SK-N-SH treated with all-trans-retinoic acid at 6 μM for 48 hours (cell line): ENCODE results near the gene TREML1.

Source experiments
- ATAC-seq: fragments of 200-7000 bp; cut with Tn5 transposase; 3 replicates; pipeline ENCODE4 v1.9.1; 2020; ENCODE audit warnings: mild to moderate bottlenecking, moderate library complexity
- CSDC2 ChIP-seq: fragments of 250-450 bp; sonication (Bioruptor Pico); IDR thresholded peaks from 2 replicates; pipeline ENCODE4 v1.5.0; 2020; ENCODE audit warnings: mild to moderate bottlenecking, moderate library complexity
- GLIS3 ChIP-seq: fragments of 250-450 bp; sonication (Bioruptor Pico); IDR thresholded peaks from 2 replicates; pipeline ENCODE4 v1.5.0; 2020; ENCODE audit warnings: mild to moderate bottlenecking, moderate library complexity
- ISL1 ChIP-seq: fragments of 250-450 bp; sonication (Bioruptor Pico); IDR thresholded peaks from 2 replicates; pipeline ENCODE4 v2.1.2; 2022; ENCODE audit warnings: mild to moderate bottlenecking, moderate library complexity
- OSR1 ChIP-seq: fragments of 250-450 bp; sonication (Bioruptor Pico); IDR thresholded peaks from 2 replicates; pipeline ENCODE4 v1.8.0; 2022; ENCODE audit warnings: moderate library complexity, mild to moderate bottlenecking, inconsistent platforms
- PPARA ChIP-seq: fragments of 250-450 bp; sonication (Bioruptor Pico); IDR thresholded peaks from 2 replicates; pipeline ENCODE4 v1.5.0; 2020; ENCODE audit warnings: mild to moderate bottlenecking, borderline replicate concordance
- SNAI2 ChIP-seq: fragments of 250-450 bp; sonication (Bioruptor Pico); IDR thresholded peaks from 2 replicates; pipeline ENCODE4 v1.5.0; 2020; ENCODE audit warnings: mild to moderate bottlenecking, moderate library complexity
- TCF4 ChIP-seq: fragments of 250-450 bp; sonication (Bioruptor Pico); IDR thresholded peaks from 2 replicates; pipeline ENCODE4 v1.8.0; 2021; ENCODE audit warnings: mild to moderate bottlenecking, moderate library complexity, borderline replicate concordance
- ZC3H10 ChIP-seq: fragments of 250-450 bp; sonication (Bioruptor Pico); IDR thresholded peaks from 2 replicates; pipeline ENCODE4 v1.5.1; 2021; ENCODE audit warnings: mild to moderate bottlenecking, moderate library complexity
- ZNF565 ChIP-seq: fragments of 450-650 bp; formaldehyde crosslinking; conservative IDR thresholded peaks from 2 replicates; pipeline ENCODE4 v1.5.0; 2020; ENCODE audit warnings: low read depth, mild to moderate bottlenecking, moderate library complexity
- TF ChIP-seq, protein P1 (sequence below): fragments of 250-450 bp; sonication (Bioruptor Pico); IDR thresholded peaks from 2 replicates; pipeline ENCODE4 v1.8.0; 2020; ENCODE audit warnings: mild to moderate bottlenecking, moderate library complexity, borderline replicate concordance
- TF ChIP-seq, protein P2 (sequence below): fragments of 250-450 bp; sonication (Bioruptor Pico); IDR thresholded peaks from 2 replicates; pipeline ENCODE4 v1.5.1; 2021; ENCODE audit warnings: mild to moderate bottlenecking, moderate library complexity
- TF ChIP-seq, protein P3 (sequence below): fragments of 250-450 bp; sonication (Bioruptor Pico); IDR thresholded peaks from 2 replicates; pipeline ENCODE4 v1.8.0; 2021; ENCODE audit warnings: low read depth, mild to moderate bottlenecking, moderate library complexity, borderline replicate concordance
- TF ChIP-seq, protein P4 (sequence below): fragments of 250-450 bp; sonication (Bioruptor Pico); IDR thresholded peaks from 2 replicates; pipeline ENCODE4 v1.5.0; 2020; ENCODE audit warnings: mild to moderate bottlenecking, moderate library complexity
- TF ChIP-seq, protein P5 (sequence below): fragments of 250-450 bp; sonication (Bioruptor Pico); IDR thresholded peaks from 2 replicates; pipeline ENCODE4 v1.5.1; 2020; ENCODE audit warnings: low read depth, mild to moderate bottlenecking, moderate library complexity

The TREML1 gene

DNA sequence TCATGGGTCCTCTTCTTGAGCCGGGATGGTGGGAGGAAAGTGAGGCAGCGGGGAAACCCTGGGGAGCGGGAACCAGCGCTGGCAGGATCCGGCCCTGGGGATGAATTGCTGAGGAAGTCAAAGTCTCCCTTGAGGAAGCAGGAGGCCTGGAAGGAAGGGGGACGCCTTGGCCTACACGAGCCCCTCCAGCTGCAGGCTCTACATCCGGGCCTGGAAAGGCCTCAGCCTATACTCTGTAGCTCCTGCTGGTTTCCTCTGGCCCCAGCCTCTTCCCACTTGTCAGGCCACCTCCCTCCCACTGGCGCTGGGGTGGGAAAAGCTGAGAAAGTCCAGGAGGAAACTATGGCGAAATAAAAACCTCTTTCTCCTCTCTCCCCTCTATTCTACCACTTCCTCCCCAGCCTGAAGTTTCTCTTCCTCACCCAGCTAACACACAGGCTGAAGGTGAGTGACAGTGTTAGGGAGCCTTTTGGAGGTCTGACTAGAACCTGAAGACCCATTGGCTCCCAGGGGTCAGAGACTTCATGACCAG, 31.9 kb upstream of the TREML1 start:
- no peak for ATAC-seq
- TF ChIP-seq, protein P1, sequence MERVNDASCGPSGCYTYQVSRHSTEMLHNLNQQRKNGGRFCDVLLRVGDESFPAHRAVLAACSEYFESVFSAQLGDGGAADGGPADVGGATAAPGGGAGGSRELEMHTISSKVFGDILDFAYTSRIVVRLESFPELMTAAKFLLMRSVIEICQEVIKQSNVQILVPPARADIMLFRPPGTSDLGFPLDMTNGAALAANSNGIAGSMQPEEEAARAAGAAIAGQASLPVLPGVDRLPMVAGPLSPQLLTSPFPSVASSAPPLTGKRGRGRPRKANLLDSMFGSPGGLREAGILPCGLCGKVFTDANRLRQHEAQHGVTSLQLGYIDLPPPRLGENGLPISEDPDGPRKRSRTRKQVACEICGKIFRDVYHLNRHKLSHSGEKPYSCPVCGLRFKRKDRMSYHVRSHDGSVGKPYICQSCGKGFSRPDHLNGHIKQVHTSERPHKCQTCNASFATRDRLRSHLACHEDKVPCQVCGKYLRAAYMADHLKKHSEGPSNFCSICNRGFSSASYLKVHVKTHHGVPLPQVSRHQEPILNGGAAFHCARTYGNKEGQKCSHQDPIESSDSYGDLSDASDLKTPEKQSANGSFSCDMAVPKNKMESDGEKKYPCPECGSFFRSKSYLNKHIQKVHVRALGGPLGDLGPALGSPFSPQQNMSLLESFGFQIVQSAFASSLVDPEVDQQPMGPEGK (CRISPR knock-in tag) = no peak
- no peak for TF ChIP-seq TCF4 (CRISPR knock-in tag)
- TF ChIP-seq SNAI2 = no peak
- TF ChIP-seq OSR1 = no peak
- TF ChIP-seq ZC3H10 (CRISPR knock-in tag) = no peak
- TF ChIP-seq GLIS3 (CRISPR knock-in tag) = no peak
- no peak for TF ChIP-seq ISL1 (CRISPR knock-in tag)
- TF ChIP-seq, all 23 proteins: peak for 0

DNA sequence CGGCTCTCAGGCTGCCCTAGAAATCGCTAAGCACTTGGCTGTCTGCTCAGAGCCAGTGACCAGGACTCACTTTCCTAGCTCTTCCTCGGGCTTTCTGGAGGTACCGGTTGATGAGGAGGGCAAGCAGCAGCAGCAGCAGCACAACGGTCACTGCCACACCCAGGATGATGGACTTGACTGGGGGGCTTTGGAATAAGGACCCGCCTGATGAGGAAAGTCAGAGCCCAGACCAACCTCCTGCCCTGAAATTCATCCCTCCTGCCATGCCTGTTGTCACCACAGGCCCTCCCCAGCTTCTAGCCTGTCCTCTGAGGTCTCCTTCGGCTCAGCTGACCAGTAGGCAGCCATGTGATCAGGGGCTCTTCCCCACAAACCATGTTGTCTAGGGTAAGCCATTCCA, 30.6 kb upstream of the TREML1 start:
- ATAC-seq = no peak
- TF ChIP-seq ISL1 (CRISPR knock-in tag) (no peak), TCF4 (CRISPR knock-in tag) (no peak)
- TF ChIP-seq, protein P2, sequence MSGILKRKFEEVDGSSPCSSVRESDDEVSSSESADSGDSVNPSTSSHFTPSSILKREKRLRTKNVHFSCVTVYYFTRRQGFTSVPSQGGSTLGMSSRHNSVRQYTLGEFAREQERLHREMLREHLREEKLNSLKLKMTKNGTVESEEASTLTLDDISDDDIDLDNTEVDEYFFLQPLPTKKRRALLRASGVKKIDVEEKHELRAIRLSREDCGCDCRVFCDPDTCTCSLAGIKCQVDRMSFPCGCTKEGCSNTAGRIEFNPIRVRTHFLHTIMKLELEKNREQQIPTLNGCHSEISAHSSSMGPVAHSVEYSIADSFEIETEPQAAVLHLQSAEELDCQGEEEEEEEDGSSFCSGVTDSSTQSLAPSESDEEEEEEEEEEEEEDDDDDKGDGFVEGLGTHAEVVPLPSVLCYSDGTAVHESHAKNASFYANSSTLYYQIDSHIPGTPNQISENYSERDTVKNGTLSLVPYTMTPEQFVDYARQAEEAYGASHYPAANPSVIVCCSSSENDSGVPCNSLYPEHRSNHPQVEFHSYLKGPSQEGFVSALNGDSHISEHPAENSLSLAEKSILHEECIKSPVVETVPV (CRISPR knock-in tag) = no peak
- TF ChIP-seq, protein P3, sequence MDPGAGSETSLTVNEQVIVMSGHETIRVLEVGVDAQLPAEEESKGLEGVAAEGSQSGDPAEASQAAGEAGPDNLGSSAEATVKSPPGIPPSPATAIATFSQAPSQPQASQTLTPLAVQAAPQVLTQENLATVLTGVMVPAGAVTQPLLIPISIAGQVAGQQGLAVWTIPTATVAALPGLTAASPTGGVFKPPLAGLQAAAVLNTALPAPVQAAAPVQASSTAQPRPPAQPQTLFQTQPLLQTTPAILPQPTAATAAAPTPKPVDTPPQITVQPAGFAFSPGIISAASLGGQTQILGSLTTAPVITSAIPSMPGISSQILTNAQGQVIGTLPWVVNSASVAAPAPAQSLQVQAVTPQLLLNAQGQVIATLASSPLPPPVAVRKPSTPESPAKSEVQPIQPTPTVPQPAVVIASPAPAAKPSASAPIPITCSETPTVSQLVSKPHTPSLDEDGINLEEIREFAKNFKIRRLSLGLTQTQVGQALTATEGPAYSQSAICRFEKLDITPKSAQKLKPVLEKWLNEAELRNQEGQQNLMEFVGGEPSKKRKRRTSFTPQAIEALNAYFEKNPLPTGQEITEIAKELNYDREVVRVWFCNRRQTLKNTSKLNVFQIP = no peak

DNA sequence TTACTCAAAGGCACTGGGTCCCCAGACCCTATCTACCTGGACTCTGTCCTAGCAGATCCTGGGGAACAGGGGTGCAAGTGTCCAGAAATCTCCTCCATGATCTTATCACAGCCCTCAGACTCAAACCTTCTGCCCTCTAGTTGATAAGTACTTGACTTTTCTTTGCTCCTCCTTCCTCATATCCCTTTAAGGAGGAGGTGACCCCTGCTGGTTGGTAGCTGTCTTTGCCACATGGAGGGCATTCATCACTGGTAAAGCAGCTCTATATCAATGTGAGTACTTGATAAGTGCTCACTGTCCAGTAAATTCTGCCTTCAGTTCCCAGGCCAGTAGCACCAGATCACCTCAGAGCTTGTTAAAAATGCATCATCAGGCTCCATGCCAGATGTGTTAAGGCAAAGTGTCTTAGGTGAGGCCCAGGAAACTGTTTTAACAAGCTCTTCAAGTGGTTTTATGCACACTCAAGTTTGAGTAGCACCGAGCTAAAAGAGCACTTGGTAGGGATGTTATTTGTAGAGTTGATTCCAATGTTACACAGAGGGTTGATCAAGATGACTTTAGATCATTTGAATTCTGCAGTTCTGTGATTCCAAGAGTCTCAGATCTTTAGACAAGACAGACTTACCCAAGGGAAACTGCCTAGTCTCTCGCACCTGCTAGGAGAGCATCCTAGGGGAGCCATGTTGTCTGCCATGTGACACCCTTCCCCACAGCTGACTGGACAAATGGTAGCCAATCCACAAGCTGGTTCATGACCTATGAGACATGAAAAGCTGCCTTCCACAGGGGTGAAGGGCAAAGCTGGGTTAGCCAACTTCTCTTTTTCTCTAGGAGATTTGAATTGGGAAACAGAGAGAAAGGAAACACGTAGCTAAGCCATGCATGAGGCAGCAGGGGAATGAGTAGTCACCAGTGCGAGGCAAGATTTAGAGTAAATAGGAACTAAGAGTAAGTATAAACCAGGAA, 28.2 kb upstream of the TREML1 start:
- peak; percentile 98 for ATAC-seq

DNA sequence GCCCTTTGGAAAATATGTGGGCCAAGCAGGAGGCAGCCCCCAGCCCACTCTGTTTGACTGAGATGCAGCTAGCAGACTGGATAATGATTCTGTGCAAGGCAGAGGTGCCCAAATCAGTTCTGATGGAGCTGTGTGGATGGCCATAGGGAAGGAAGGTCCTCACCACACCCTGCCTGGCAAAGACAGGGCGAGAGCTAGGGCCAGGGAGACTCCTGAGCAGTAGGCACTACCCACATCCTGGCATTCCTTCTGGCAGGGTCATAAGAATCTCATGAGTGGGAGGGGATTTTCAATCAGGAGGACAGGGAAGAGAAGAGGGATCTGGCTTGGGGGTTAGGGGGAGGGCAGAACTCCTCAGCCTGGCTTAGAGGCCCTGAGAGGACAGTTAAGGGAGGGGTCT, 27.4 kb upstream of the TREML1 start:
- TF ChIP-seq ISL1 (CRISPR knock-in tag) (no peak), ZNF565 (CRISPR knock-in tag) (no peak), TCF4 (CRISPR knock-in tag) (no peak), OSR1 (no peak), ZC3H10 (CRISPR knock-in tag) (no peak), PPARA (CRISPR knock-in tag) (no peak), GLIS3 (CRISPR knock-in tag) (no peak), CSDC2 (CRISPR knock-in tag) (no peak)
- TF ChIP-seq, protein P4, sequence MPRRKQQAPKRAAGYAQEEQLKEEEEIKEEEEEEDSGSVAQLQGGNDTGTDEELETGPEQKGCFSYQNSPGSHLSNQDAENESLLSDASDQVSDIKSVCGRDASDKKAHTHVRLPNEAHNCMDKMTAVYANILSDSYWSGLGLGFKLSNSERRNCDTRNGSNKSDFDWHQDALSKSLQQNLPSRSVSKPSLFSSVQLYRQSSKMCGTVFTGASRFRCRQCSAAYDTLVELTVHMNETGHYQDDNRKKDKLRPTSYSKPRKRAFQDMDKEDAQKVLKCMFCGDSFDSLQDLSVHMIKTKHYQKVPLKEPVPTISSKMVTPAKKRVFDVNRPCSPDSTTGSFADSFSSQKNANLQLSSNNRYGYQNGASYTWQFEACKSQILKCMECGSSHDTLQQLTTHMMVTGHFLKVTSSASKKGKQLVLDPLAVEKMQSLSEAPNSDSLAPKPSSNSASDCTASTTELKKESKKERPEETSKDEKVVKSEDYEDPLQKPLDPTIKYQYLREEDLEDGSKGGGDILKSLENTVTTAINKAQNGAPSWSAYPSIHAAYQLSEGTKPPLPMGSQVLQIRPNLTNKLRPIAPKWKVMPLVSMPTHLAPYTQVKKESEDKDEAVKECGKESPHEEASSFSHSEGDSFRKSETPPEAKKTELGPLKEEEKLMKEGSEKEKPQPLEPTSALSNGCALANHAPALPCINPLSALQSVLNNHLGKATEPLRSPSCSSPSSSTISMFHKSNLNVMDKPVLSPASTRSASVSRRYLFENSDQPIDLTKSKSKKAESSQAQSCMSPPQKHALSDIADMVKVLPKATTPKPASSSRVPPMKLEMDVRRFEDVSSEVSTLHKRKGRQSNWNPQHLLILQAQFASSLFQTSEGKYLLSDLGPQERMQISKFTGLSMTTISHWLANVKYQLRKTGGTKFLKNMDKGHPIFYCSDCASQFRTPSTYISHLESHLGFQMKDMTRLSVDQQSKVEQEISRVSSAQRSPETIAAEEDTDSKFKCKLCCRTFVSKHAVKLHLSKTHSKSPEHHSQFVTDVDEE (CRISPR knock-in tag) = no peak
- TF ChIP-seq, protein P1 (CRISPR knock-in tag) = no peak
- TF ChIP-seq, protein P5, sequence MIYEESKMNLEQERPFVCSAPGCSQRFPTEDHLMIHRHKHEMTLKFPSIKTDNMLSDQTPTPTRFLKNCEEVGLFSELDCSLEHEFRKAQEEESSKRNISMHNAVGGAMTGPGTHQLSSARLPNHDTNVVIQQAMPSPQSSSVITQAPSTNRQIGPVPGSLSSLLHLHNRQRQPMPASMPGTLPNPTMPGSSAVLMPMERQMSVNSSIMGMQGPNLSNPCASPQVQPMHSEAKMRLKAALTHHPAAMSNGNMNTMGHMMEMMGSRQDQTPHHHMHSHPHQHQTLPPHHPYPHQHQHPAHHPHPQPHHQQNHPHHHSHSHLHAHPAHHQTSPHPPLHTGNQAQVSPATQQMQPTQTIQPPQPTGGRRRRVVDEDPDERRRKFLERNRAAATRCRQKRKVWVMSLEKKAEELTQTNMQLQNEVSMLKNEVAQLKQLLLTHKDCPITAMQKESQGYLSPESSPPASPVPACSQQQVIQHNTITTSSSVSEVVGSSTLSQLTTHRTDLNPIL (CRISPR knock-in tag) = no peak
- TF ChIP-seq, protein P2 (CRISPR knock-in tag) = no peak
- ATAC-seq = no peak

More for the DNA sequence above, 28.2 kb upstream of the TREML1 start:
- TF ChIP-seq GLIS3 (CRISPR knock-in tag) = no peak
- TF ChIP-seq, protein P4 (CRISPR knock-in tag) = no peak
